NCI-H2029 treated with DMSO at 0.1 percent for 48 hours (cell line): ENCODE measurements around the gene KBTBD3.
"Not testable (repeated sequence)": the region's sequence is repeated elsewhere in the genome, so short reads cannot be mapped to it uniquely, and the experiment has no call there.

ENCODE experiments used
- DNase-seq: peaks from one replicate; lab custom pipeline; 2025; lab: John Stamatoyannopoulos, UW

The KBTBD3 gene

DNA sequence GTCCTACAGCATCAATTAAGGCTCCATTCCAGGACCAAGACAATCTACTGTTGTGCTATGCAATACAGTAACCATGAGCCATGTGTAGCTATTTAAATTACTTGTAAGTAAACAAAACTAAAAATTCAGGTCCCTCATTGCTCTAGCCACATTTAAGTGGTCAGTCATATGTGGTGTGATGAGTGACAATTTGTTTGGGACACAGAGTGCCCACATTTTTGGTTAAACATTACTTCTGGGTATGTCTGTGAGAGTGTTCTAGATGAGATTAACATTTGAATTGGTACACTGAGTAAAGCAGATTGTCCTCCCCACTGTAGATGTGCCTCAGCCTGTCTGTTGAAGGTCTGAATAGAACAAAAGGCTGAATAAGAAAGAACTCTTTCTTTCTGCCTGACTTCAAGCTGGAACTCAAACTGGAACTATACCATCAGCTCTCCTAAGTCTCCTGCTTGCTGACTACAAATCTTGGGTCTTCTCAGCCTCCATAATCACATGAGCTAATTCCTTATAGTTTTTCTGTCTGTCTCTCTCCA is 15.8 kb downstream of the KBTBD3 start:
- no peak for DNase-seq

DNA sequence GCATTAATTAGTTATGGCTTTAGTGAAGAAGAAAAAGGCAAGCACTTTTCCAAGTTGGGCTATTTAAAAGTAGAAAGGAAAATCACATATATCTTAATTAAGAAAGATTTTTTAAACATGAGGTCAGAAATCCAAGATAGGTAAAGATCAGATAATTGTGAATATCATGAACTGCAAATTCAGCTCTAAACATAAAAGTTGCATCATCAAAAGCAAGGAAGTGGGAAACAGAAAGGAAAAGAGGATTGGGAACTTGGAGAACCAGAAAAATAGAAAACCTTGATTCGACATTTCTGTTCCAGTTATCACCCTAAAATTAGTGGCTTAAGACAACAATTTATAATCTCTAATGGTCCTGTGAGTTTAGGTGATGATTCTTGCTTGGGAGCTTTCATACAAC is 17.5 kb downstream of the KBTBD3 start:
- DNase-seq, result no peak

DNA sequence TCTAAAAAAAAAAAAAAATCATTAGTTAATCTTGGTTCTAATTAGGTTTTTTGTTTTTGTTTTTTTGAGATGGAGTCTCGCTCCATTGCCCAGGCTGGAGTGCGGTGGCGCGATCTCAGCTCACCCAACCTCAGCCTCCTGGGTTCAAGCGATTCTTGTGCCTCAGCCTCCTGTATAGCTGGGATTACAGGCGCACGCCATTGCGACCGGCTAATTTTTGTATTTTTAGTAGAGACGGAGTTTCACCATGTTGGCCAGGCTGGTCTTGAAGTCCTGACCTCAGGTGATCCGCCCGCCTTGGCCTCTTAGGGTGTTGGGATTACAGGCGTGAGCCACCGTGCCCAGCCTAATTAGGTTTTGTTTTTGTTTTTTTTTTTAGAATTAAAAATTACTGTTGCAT is 18.8 kb downstream of the KBTBD3 start:
- DNase-seq, result not testable (repeated sequence)

DNA sequence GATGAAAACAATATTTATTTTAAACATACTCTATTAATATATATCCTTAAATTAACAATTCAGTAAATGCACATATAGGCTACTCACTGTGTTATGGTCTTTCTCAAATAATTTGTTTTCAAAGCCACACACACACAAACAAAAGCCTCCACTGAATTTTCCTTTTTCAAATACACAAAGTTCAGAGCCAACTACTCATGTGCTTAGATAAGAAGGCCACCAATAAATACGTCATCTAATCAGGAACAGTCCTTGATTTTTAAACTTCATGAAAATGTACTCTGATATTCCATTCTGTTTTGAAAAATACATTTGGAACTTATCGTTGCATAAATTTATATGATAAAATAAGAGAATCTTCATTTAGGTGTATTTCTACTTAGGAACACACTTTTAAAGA is 26.0 kb downstream of the KBTBD3 start:
- no peak for DNase-seq

DNA sequence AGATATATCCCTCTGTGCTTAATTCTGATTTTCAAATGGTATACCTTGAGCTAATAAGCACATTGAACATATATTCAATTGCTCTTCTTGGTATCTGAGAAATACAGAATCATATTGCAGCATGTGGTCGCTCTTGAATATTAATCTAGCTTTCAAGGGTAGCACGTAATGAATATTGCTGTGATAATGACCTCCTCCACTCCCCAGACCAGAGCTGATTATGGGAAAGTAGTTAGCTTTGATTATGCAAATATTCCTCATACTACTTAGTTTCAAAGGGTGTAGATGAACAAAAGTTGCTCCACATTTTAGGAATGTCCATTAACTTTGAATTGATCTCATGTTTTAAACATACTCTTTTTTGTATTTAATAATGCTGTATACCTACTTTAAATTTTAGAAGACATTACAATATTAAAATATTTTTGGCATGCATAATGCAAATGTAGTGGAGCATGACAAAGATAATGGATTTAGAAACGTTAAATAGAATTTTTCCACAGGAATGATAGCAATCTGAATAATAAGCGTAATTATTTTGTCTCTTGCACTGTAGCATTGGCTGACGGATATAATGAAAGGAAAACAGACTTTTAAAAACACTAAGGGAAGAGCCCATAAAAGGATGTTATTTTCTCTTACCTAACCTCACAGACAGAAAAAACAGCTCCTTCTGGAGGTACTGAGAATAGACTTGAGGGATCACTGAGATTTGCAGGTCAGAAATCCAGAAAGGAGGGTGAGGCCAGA is 27.2 kb downstream of the KBTBD3 start:
- DNase-seq, result no peak

DNA sequence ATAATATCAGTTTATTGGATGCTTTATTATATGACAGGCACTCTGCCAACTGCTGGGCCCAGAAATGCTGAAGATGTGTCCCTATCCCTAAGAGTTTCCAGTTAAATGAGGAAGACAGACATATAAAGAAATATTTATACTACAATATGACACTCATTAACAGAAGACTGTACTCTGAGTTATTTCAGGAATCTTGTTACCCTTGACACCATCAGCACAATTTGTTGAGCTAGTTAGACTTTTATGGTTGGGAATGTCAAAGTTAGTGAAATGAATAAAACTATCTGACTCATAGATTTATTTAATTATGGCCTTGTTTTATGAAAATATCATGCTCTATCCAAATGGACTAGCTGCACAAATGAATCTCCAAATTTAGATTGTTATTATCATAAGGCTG is 29.5 kb downstream of the KBTBD3 start:
- no peak for DNase-seq

DNA sequence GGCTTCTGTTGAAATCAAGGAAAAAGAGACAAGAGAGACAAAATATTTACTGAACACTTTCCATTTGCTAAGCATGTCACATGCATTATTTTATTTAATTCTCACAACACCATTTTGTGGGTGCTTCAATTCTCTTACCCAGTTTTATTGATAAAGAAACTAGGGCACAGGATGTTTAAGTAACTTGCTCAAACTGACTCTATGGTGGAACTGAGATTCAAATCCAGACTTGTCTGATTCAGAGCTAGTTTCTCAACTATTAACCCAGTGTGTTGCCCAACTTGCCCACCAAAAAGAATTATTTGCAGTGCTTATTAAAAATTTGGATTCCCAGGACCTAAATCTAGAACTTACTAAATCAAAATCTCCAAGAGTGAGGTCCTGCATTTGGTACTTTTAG is 33.6 kb downstream of the KBTBD3 start:
- DNase-seq, result no peak

DNA sequence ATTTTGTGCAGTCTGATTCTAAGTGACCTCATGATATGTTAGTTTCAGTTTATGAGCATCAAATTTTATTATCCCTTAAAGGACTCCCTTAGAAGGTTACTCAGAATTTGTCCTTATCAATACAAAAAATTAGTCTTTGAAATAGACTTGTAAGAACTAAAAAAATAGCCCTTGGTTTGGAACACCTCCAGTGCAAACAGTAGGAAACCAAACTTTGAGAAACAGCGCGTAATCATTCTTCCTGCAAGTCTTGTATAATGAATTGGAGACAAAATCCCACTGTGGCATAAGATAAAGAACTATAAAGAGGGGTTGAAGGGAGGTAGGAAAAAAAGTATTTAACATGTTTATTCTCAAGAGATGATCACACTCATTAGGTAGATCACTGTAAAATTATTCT is 44.3 kb downstream of the KBTBD3 start:
- DNase-seq, result no peak

DNA sequence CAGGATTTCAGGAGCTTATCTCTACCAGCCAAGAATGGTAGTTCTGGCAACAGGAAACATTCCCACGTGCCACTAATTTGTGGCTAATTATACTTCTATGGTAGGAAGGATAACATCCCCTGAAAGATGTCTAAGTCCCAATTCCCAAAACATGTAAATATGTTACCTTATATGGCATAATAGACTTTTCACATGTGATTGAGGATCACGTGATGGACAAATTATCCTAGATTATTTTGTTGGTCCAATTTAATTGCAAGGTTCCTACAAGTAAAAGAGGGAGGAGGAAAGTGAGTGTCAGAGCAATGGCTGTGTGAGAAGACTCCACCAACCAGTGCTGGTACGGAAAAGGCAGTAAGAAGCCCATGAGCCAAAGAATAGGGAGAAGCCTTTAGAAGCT is 45.2 kb downstream of the KBTBD3 start:
- no peak for DNase-seq

DNA sequence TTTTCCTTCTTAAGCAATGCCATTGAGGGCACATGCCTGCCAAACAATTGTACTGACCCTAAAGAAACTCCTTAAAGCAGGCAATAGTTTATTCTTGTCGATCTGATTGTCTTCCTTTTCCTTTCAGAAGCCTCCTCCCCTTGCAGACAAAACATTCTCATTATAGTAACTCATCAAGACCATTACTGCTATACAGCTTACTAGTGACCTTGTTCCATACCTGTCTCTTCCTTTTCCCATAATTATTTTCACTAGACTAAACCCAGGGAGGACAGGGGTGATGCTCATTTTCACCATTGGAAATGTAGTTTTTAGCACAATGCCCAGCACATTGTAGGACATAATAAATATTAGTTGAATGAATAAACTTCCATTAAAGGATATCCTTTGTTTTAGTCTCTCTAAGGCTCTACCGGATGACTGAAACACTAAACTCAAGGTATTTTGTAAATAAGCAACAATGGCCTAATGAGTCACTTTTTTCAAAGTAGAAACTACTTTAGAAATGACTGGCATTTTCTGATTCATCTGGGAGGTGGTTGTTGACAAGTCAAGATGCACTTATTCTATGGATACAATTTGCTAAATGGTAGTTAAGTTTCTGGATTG is 45.8 kb downstream of the KBTBD3 start:
- DNase-seq, result no peak

DNA sequence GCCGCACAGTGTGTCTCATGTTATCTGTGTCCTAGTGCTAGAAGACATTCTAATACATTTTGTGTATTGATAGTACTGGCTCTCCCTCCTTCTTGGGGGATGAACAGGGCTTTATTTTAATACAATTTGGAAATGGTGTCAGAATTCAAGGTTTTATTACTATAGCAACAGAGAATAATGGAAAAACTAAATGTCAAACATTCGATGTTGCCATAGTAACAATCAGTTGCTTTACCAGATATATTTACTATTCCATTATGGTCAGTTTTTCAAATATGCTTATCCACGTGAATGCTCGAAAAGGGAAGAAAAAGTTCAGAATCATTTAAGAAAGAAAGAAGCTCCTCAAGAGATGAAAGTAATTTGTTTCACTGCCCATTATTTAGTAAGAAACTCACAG is 46.5 kb downstream of the KBTBD3 start:
- no peak for DNase-seq

DNA sequence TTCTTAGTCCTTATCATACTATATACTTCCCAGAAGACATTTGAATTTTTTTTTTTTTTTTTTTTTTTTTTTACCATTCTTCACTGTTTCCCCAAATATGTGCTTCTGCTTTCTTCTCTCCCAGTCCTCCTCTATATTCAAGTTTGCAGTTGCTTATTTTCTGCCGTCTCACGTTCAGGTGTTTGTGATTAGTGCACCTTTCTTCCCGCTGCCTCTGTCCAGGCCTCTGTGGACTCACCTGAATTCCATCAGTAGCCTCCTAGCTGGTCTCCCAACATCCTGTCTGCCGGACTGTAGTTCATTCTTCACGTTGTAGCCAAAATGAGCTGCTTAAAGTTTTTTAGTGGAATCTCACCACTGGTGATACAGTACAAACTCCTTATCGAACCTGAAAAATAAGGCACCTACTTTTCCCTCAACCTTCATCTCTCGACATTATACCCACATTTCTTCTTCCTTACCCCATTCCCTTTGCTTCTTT is 54.3 kb downstream of the KBTBD3 start:
- DNase-seq, result no peak

DNA sequence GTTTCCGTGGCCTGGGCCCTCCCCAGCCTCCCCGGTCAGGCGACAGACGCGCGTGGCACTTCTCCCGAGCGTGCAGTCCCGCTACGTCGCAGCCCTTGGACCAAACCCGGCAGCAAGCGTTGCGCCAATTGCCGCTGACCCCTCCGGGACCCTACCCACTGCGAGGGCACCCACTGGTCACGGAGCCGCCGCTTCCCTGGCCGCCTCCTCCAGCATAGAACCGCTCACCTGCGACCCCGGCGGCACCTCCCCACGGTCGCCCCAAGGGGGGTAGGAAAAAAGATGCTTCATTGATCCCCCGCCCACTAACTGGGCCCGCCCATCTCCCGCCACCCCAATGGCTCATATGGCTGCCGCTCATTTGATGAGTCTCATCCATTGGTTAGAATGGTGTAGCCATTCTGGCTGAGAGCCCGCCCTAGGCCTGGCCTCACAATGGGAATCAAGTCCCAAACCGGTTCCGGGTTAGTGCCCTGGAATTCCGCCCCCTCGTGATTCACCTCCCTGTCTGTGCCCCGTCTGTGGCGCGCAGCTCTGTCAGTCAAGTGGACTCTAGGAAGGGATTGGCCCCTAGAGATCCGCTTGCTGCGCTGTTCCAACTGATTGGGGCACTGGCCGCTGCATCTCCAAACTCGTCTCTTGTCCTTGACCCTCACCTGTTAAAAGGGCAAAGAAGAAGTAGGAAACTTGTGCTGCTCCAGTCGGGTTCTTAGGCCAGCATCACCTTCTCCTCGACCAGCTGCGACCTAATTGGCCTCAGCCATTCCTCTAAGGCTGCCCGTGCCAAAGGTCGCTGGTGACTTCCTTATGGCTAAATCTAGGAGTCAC is 55.0 kb downstream of the KBTBD3 start, which contains the start of gene MSANTD4:
TSS of gene MSANTD4 (minus strand) at position 274 of the 828 bp plus-strand sequence. CDS start 11,323 bp downstream, outside the sequence.
- peak; percentile 96 for DNase-seq

DNA sequence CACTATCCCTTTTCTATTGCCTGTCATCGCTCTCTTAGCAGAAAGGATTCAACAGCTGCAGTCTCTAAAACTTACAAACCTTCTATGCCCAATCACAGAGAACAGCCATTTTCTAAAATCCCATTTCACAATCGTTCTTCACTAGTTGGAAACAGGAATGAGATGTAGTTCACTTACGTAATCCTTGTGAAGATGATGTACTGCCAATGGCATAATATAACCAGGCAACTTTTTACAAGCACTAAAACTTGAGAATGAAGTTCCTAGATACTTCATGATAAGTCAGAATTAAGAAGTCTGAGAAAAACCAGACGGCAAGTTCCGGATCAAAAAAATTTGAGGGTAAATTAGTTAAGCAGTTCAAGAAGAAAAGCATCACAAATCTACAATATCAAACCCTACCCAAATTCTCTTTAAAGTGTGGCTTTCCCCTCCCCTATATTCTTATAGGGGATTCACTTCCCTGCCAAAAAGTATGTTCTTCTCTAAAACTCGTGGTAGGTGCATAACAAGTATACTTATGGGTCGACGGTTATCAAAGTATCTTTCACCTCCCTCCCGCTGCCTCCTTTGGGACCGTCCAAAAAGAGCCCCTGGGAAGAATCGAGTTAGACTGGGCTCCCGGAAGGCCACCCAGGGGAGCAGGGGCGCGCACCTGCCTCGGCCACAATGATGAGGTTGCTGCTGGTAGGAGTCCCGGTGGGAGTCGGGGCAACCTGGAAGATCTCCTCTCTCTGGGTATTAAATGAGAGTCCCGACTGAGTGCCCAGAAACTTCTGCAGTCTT is 55.8 kb downstream of the KBTBD3 start:
- DNase-seq, result no peak

DNA sequence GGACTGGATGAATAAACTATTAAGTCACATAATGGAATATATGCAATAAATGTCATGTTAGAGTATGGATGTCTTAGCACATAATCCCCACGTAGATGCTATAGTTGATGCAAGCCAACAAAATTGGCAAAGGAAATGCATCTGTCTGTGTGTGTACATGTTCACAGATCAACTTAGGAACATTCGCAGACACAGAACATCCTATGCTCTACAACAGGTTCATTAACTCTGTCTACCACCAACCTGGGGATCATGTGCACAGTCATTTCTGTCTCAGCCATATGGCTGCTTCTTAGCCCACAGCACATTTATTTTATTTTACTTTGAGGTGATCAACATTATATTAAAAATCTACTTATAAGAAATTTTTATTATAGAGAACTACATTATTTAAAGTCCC is 60.1 kb downstream of the KBTBD3 start:
- DNase-seq, result no peak

DNA sequence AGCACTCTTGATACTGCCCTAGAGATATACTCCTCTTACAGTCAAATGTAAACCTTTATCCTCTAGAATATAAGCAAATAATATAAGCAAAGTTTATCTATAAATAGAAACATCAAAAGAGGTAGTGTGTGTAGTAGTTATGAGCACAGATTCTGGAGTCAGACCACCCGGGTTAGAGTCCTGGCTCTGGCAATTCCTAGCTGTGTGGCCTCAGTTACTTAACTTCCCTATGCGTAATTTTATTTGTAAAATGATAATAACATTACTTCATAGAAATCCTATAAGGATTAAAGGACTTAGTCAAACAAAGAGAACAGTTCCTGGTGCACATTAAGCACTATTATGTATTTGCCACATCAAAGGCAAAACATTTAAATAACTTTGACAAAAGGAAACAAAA is 62.1 kb downstream of the KBTBD3 start:
- DNase-seq, result no peak

DNA sequence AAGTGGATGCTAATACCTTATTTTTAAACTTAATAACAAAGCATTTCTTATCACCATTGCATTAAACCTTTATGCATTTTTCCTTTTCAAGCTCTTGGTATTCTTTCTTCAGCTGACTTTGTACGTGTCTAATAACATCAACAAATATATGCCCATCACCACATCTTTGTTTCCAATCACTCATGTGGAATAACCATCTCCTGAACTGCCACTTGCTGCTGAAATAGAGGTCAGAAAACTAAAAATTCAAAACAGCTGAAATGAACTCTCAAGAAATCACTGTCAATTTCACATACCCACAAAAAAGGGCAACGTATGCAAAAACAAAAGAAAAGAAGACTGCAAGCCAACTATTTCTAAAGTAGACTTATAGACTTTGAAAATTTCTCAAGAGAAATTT is 62.5 kb downstream of the KBTBD3 start:
- no peak for DNase-seq

DNA sequence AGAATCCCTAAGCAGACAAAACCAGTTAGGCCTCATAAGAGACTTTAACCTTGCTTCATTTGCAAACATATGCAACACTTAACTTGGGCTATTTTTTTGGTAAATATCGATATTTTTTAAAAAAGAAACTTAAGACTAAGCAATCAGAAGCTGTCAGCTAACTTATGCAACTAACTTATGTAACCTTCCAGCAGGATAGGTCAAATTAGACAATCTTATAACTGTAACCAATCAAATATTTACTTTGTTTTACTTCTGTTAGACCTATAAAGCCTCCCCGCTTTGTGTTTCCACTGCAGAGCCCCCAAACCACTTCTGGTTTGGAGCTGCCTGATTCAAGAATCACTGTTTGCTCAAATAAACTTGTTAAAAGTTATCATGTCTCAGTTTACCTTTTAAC is 63.1 kb downstream of the KBTBD3 start:
- no peak for DNase-seq

DNA sequence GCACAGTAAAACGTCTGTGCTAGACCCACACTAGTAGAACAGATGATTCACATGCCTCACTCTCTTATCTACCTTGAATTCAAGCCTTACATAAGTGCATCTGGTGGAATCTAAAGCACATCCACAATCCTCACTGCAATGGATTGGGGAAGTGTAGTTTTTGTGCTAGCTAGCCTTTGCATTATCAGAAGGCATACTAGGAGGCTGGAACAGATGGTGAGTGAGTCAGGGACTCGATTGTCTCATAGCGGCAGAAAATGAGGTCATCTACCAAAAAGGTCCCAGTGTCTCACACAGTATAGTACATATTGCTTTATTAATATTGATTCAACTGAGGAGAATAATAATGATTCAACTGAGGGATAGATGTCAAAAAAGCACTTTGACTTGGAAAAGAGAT is 64.4 kb downstream of the KBTBD3 start:
- DNase-seq, result no peak

DNA sequence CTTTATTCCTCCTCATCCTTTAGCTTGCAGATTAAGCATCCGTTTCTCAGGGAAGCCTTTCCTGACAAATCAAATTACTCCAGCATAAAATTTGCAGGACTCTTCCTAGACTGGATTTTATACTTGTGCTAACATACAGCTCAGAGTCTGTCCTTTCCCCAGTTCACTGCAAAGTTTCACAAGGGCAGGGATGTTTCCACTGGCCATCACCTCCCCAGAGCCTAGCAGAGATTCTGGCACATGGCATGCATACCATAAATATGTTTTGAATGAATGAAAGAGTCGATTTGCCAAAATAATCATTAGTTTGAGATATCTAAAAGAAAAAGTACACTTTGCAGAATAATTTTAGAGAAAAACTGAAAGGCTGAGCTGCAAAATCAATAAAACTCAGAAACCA is 65.7 kb downstream of the KBTBD3 start:
- no peak for DNase-seq

DNA sequence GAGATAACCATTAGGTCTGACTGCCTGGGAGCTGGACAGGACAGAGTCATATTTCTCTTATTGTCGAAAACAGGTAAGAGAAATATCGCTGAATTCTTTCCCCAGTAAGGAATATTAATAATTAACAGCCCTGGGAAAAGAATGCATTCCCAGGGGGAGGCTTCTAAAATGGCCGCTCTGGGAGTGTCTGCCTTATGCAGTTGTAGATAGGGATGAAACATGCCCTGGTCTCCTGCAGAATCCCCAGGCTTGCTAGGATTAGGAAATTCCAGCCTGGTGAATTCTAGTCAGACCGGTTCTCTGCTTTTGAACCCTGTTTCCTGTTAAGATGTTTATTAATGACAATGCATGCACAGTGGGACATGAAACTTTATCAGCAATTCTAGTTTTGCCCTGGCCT is 74.1 kb downstream of the KBTBD3 start:
- DNase-seq, result not testable (repeated sequence)
